KMS-11 (cell line): ENCODE results near the gene TAX1BP1.

Source experiments
- H2AFZ ChIP-seq: fragments of 200-600 bp; sonication (generic); 2 replicates; pipeline ENCODE4 v1.6.1; 2016; ENCODE audit warnings: antibody characterized with exemption, mixed run types, low read depth
- H3K27ac ChIP-seq: fragments of 200-600 bp; sonication (generic); 2 replicates; pipeline ENCODE4 v1.6.1; 2016; ENCODE audit warnings: mild to moderate bottlenecking, mixed run types
- H3K27me3 ChIP-seq: fragments of 200-600 bp; sonication (generic); 2 replicates; pipeline ENCODE4 v1.6.1; 2017; ENCODE audit warnings: mild to moderate bottlenecking, low read depth, mixed run types, moderate library complexity; ENCODE audit not compliant: insufficient read depth
- H3K36me3 ChIP-seq: fragments of 200-600 bp; sonication (generic); 2 replicates; pipeline ENCODE4 v1.6.1; 2017; ENCODE audit warnings: mild to moderate bottlenecking, mixed run types; ENCODE audit not compliant: insufficient read depth
- H3K4me1 ChIP-seq: fragments of 200-600 bp; sonication (generic); 2 replicates; pipeline ENCODE4 v1.6.1; 2016; ENCODE audit warnings: mild to moderate bottlenecking, low read depth, mixed run types; ENCODE audit not compliant: poor library complexity, severe bottlenecking
- H3K4me2 ChIP-seq: fragments of 200-600 bp; sonication (generic); 2 replicates; pipeline ENCODE4 v1.7.0; 2016; ENCODE audit warnings: mild to moderate bottlenecking, mixed run types
- H3K4me3 ChIP-seq: fragments of 200-600 bp; sonication (generic); IDR thresholded peaks from 2 replicates; pipeline ENCODE4 v1.6.1; 2017; ENCODE audit warnings: low read depth, low read length, mixed read lengths; ENCODE audit not compliant: insufficient read depth
- H3K79me2 ChIP-seq: fragments of 200-600 bp; sonication (generic); 2 replicates; pipeline ENCODE4 v1.6.1; 2016; ENCODE audit warnings: low read depth, mixed run types; ENCODE audit not compliant: insufficient read depth
- H3K9ac ChIP-seq: fragments of 200-600 bp; sonication (generic); 2 replicates; pipeline ENCODE4 v1.6.1; 2016; ENCODE audit warnings: mild to moderate bottlenecking, mixed run types
- H4K20me1 ChIP-seq: fragments of 200-600 bp; sonication (generic); 2 replicates; pipeline ENCODE4 v1.6.1; 2016; ENCODE audit warnings: mild to moderate bottlenecking, mixed run types; ENCODE audit not compliant: insufficient read depth
- CTCF ChIP-seq: fragments of 200-600 bp; sonication (generic); conservative IDR thresholded peaks from 2 replicates; pipeline ENCODE4 v1.6.1; 2017; ENCODE audit warnings: low read depth, mild to moderate bottlenecking, antibody characterized with exemption, low read length, moderate library complexity, mixed read lengths

Gene TAX1BP1

DNA sequence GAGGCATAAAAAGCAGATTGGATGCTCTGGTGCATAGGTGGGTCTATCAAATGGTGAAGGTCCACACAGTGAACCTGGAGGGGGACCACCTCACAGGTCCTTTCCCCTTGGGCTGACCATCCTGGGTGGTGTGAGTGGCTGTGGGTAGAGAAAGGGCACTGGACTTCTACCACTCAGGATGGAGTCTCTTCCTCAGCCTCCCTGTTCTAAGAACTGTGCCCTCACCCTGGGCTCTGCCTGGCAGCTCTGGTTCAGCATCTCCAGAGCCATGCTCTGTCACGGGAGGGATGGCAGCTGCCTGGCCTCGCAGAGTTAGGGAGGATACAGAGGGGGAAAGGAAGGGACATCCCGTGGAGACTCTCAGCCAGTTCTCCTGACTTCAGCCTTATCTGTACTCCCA is 121.8 kb downstream of the TAX1BP1 start:
- no peak for TF ChIP-seq CTCF
- no peaks in the 10 kb centered on the region for H3K27me3 ChIP-seq
- no peak overlapping the region for H3K9ac ChIP-seq
- no peaks in the 10 kb centered on the region for H3K36me3 ChIP-seq
- H3K4me2 ChIP-seq = no peak overlapping the region
- H3K4me3 ChIP-seq = no peak overlapping the region
- H3K79me2 ChIP-seq = no peaks in the 10 kb centered on the region
- peaks cover 6% of the 10 kb centered on the region for H3K4me1 ChIP-seq
- no peak overlapping the region for H2AFZ ChIP-seq
- no peak overlapping the region for H3K27ac ChIP-seq
- no peaks in the 10 kb centered on the region for H4K20me1 ChIP-seq

DNA sequence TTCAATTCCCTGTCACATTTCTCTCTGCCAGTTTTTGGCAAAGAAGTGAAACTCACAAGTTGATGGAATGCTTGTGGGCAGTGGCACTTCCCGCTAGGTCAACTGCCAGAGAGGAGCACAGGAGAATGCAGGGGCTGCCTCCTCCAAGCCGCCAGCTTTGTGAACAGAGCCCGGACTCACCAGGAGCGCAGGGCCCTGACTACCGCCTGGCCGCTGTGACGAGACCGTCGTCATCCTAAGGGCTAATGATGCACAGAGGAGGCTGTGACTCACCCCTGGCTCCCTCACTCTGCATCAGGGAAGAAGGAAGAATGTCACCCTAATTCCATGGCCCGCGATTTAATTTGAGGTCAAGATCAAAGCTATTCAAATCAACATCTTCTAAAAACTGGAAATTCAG is 123.9 kb downstream of the TAX1BP1 start:
- TF ChIP-seq CTCF = no peak
- Histone ChIP-seq H3K79me2 (no peaks in the 10 kb centered on the region), H2AFZ (no peak overlapping the region), H3K36me3 (no peaks in the 10 kb centered on the region), H3K27ac (no peak overlapping the region), H3K4me3 (no peak overlapping the region), H3K27me3 (no peaks in the 10 kb centered on the region), H3K4me1 (peaks cover 9% of the 10 kb centered on the region), H4K20me1 (no peaks in the 10 kb centered on the region), H3K9ac (no peak overlapping the region), H3K4me2 (no peak overlapping the region)

DNA sequence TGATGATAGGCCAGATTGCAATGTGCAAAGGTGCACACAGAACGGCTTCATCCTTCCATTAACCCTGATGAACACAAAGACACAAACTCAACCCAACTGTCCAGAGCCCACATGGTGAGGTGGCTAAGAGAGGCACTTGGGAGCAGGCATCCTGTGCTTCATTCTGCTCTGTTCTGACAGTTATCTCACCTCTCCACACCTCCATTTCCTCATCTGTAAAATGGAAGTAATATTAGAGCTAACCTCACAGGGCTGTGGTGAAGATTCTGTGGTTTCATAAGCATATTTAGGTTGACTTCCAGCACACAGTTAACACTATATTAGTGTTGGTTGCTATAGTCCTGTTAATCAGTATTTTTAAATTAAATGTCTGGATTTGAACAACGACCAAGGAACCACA is 126.3 kb downstream of the TAX1BP1 start:
- no peak overlapping the region for H3K4me2 ChIP-seq
- no peak for TF ChIP-seq CTCF
- H2AFZ ChIP-seq = no peak overlapping the region
- no peak overlapping the region for H3K4me3 ChIP-seq
- no peaks in the 10 kb centered on the region for H4K20me1 ChIP-seq
- no peaks in the 10 kb centered on the region for H3K79me2 ChIP-seq
- H3K36me3 ChIP-seq = peaks cover 2% of the 10 kb centered on the region; the same call in 1 of the 2 replicates
- peaks cover 9% of the 10 kb centered on the region for H3K4me1 ChIP-seq
- H3K9ac ChIP-seq = no peak overlapping the region
- H3K27me3 ChIP-seq = no peaks in the 10 kb centered on the region
- no peak overlapping the region for H3K27ac ChIP-seq

GRCh38 chr7:27866828-27867672 is 127.1 kb downstream of the TAX1BP1 start:
- Histone ChIP-seq H2AFZ (no peak overlapping the region), H4K20me1 (no peaks in the 10 kb centered on the region), H3K27ac (no peak overlapping the region), H3K9ac (no peak overlapping the region), H3K36me3 (peaks cover 2% of the 10 kb centered on the region; the same call in 1 of the 2 replicates), H3K4me1 (peaks cover 9% of the 10 kb centered on the region), H3K4me3 (no peak overlapping the region), H3K79me2 (no peaks in the 10 kb centered on the region), H3K4me2 (no peak overlapping the region), H3K27me3 (no peaks in the 10 kb centered on the region)
- no peak for TF ChIP-seq CTCF
